Thyroid gland (tissue), 4 donors: ENCODE measurements around the gene TACR2.

Experiments
- POLR2A ChIP-seq, 2 donors: fragments of 450-650 bp; IDR thresholded peaks; one replicate each; pipeline ENCODE4 v1.6.1; 2017; ENCODE audit warnings: antibody characterized with exemption in 2 of 2, mild to moderate bottlenecking in 2 of 2, moderate library complexity in 1 of 2
- TF ChIP-seq, protein P1 (sequence below), 6 experiments: fragments of 200-600 bp in 3 of 6; fragments of 450-650 bp in 3 of 6; sonication (generic) in 3 of 6; IDR thresholded peaks; one replicate each; pipeline ENCODE4 v1.5.1; 2016 to 2019; ENCODE audit warnings: antibody characterized with exemption in 6 of 6, mild to moderate bottlenecking in 2 of 6, inconsistent platforms in 1 of 6, moderate library complexity in 1 of 6

DNA sequence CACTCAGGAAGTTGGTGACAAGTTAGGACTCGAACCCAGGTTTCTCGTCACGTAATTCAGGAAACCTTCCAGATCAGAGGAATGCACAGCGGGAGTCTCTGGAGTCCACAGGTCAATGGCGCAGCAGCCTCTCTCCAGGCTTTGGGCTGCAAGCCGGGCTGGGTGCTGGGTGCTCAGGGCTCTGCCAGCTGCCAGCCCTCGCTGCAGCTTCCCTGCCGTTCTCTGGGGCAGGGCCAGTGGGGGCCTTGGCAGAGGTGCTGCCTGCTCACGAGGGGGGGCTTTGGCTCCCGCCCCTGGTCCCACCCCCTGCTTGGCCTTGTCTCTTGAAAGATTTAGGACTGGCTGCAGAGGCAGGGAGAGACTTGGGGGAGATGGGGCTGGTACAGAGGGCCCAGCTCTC lies at the start of gene TACR2:
- TF ChIP-seq, protein P1, sequence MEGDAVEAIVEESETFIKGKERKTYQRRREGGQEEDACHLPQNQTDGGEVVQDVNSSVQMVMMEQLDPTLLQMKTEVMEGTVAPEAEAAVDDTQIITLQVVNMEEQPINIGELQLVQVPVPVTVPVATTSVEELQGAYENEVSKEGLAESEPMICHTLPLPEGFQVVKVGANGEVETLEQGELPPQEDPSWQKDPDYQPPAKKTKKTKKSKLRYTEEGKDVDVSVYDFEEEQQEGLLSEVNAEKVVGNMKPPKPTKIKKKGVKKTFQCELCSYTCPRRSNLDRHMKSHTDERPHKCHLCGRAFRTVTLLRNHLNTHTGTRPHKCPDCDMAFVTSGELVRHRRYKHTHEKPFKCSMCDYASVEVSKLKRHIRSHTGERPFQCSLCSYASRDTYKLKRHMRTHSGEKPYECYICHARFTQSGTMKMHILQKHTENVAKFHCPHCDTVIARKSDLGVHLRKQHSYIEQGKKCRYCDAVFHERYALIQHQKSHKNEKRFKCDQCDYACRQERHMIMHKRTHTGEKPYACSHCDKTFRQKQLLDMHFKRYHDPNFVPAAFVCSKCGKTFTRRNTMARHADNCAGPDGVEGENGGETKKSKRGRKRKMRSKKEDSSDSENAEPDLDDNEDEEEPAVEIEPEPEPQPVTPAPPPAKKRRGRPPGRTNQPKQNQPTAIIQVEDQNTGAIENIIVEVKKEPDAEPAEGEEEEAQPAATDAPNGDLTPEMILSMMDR (IDR thresholded peaks at IDR 0.05): no peak
- no peak for TF ChIP-seq POLR2A (IDR thresholded peaks at IDR 0.05)
